ENCODE data around the gene DYNC2LI1. TPM values are rescaled to one million over a fixed set of nuclear protein-coding genes. Genes with fewer than 3 reads are reported as not detected.
"Not testable (repeated sequence)": the region's sequence is repeated elsewhere in the genome, so short reads cannot be mapped to it uniquely, and the experiment has no call there.

Gene DYNC2LI1
- total RNA-seq (ENCODE audit: low replicate concordance): 37.6 and 92.1 TPM in 2 replicates

DNA sequence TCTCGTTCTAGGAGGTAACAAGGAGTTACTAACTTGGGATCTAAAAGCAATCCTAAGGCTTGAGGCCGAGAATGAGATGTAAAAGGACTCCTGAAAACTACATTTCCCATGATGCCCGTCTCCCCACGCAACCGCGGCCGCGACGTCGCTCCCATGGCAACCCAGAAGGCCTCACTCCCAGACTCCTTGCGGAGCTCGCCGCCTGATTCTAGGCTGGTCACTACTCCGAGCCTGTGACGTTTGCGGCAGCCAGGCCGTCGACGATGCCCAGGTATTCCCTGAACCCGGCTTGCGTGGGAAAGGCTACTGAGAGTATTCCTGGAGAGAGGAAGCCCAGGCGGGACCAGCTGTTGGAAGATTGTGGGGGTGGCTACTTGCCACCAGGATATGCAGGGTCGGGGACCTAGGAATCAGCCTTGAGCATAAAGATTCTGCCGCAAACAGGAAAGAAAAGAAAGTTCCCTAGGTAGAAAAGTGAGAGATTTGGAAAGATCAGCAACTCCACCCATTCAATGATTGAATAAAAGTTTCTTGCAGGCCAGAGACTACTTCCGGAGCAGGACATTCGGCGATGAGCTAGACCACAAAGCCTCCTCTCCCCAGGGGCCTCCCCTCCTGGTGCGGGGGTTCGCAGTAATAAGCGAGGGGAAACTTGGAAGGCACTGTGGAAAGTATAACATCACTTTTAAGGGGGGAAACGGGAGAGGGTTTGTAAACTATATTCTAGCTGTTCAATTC is at the start of gene DYNC2LI1:
TSS of gene DYNC2LI1 (plus strand) at position 164 of the 738 bp plus-strand sequence. CDS start at position 264, 100 bp downstream.
- TF ChIP-seq, protein P1, sequence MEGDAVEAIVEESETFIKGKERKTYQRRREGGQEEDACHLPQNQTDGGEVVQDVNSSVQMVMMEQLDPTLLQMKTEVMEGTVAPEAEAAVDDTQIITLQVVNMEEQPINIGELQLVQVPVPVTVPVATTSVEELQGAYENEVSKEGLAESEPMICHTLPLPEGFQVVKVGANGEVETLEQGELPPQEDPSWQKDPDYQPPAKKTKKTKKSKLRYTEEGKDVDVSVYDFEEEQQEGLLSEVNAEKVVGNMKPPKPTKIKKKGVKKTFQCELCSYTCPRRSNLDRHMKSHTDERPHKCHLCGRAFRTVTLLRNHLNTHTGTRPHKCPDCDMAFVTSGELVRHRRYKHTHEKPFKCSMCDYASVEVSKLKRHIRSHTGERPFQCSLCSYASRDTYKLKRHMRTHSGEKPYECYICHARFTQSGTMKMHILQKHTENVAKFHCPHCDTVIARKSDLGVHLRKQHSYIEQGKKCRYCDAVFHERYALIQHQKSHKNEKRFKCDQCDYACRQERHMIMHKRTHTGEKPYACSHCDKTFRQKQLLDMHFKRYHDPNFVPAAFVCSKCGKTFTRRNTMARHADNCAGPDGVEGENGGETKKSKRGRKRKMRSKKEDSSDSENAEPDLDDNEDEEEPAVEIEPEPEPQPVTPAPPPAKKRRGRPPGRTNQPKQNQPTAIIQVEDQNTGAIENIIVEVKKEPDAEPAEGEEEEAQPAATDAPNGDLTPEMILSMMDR (IDR thresholded peaks at IDR 0.05): no peak
- TF ChIP-seq EZH2phosphoT487 (IDR thresholded peaks at IDR 0.05) (no peak), EZH2 (IDR thresholded peaks at IDR 0.05) (no peak)
- Mint-ChIP-seq H3K4me3 (peak within 1 kb of the TSS; percentile 96), H3K9me3 (no peaks in the 10 kb centered on the region)

GRCh38 chr2:43724728-43725526 is 48.9 kb upstream of the DYNC2LI1 start:
- DNase-seq (ENCODE audit: low spot score): no peak
- Histone ChIP-seq H3K4me2 (peak overlapping the region; percentile 21), H3K79me2 (ENCODE audit: low read depth) (no peaks in the 10 kb centered on the region), H3K27me3 (no peaks in the 10 kb centered on the region), H3F3A (ENCODE audit: low read depth) (no peaks in the 10 kb centered on the region), H4K20me1 (ENCODE audit: low read depth) (no peaks in the 10 kb centered on the region), H3K4me1 (peaks cover 6% of the 10 kb centered on the region), H3K9ac (no peak overlapping the region), H3K4me3 (no peak overlapping the region), H3K36me3 (no peaks in the 10 kb centered on the region), H3K27ac (no peak overlapping the region), H3K9me3 (ENCODE audit: low read depth) (no peaks in the 10 kb centered on the region), H2AFZ (replicated peaks) (peak overlapping the region; percentile 82)
- Mint-ChIP-seq H3K4me1 (peaks cover 5% of the 10 kb centered on the region), H3K4me3 (no peak overlapping the region), H3K27ac (no peak overlapping the region), H3K27me3 (ENCODE audit: insufficient read depth, low read depth) (peaks cover 2% of the 10 kb centered on the region), H3K9me3 (peaks cover 2% of the 10 kb centered on the region), H3K36me3 (no peaks in the 10 kb centered on the region)
- TF ChIP-seq EZH2phosphoT487 (IDR thresholded peaks at IDR 0.05) (no peak), EZH2 (IDR thresholded peaks at IDR 0.05) (no peak)
- TF ChIP-seq, protein P1 (IDR thresholded peaks at IDR 0.05): no peak

More for the DNA sequence above, at the start of gene DYNC2LI1:
- no peaks in the 10 kb centered on the region for H3K36me3 Mint-ChIP-seq
- no peak within 1 kb of the TSS for H3K27ac ChIP-seq
- peak within 1 kb of the TSS; percentile 69 for H3K4me3 ChIP-seq
- no peaks in the 10 kb centered on the region for H3K4me1 ChIP-seq
- H3K9me3 ChIP-seq (ENCODE audit: low read depth): no peaks in the 10 kb centered on the region
- peak; percentile 93 for DNase-seq (ENCODE audit: low spot score)
- H3K27me3 ChIP-seq: no peaks in the 10 kb centered on the region
- peak within 1 kb of the TSS; percentile 82 for H3K4me2 ChIP-seq
- no peaks in the 10 kb centered on the region for H3K27me3 Mint-ChIP-seq (ENCODE audit: insufficient read depth, low read depth)
- H3K27ac Mint-ChIP-seq: peak within 1 kb of the TSS; percentile 85
- peak within 1 kb of the TSS; percentile 44 for H3K9ac ChIP-seq
- H3K36me3 ChIP-seq: no peaks in the 10 kb centered on the region
- no peaks in the 10 kb centered on the region for H4K20me1 ChIP-seq (ENCODE audit: low read depth)
- H3F3A ChIP-seq (ENCODE audit: low read depth): peaks cover 4% of the 10 kb centered on the region
- H3K4me1 Mint-ChIP-seq: peaks cover 7% of the 10 kb centered on the region
- peak within 1 kb of the TSS; percentile 92 for H2AFZ ChIP-seq (replicated peaks)
- no peaks in the 10 kb centered on the region for H3K79me2 ChIP-seq (ENCODE audit: low read depth)

DNA sequence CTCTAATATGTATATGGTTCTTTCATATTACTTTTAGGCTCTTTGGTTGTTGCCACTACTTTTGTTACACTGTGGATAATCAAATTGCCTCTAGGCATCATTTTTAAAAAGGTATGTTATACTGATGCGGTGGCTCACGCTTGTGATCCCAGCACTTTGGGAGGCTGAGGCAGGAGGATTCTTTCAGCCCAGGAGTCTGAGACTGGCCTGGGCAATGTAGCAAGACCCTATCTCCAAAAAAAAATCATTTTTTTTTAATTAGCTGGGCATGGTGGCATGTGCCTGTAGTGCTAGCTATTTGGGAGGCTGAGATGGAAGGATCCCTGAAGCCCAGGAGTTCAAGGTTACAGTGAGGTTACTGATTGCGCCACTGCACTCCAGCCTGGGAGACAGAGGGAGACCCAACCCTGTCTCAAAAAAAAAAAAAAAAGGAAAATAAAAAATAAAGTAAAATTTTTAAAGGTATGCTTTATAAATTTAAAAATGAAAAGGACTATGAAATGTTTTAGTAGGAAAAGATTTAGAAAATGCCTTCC is 48.1 kb upstream of the DYNC2LI1 start:
- no peaks in the 10 kb centered on the region for H3K9me3 ChIP-seq (ENCODE audit: low read depth)
- Mint-ChIP-seq H3K36me3 (no peaks in the 10 kb centered on the region), H3K9me3 (peaks cover 2% of the 10 kb centered on the region), H3K27me3 (ENCODE audit: insufficient read depth, low read depth) (peaks cover 2% of the 10 kb centered on the region), H3K27ac (no peak overlapping the region), H3K4me1 (peaks cover 5% of the 10 kb centered on the region), H3K4me3 (no peak overlapping the region)
- no peak for DNase-seq (ENCODE audit: low spot score)
- TF ChIP-seq EZH2phosphoT487 (IDR thresholded peaks at IDR 0.05) (no peak), EZH2 (IDR thresholded peaks at IDR 0.05) (no peak)
- TF ChIP-seq, protein P1 (IDR thresholded peaks at IDR 0.05): no peak
- H3K9ac ChIP-seq: no peak overlapping the region
- H3F3A ChIP-seq (ENCODE audit: low read depth): no peaks in the 10 kb centered on the region
- H3K27me3 ChIP-seq: no peaks in the 10 kb centered on the region
- peaks cover 6% of the 10 kb centered on the region for H3K4me1 ChIP-seq
- H3K4me3 ChIP-seq: no peak overlapping the region
- no peaks in the 10 kb centered on the region for H3K79me2 ChIP-seq (ENCODE audit: low read depth)
- H2AFZ ChIP-seq (replicated peaks): peak overlapping the region; percentile 82
- no peak overlapping the region for H3K27ac ChIP-seq
- peak overlapping the region; percentile 21 for H3K4me2 ChIP-seq
- H3K36me3 ChIP-seq: no peaks in the 10 kb centered on the region
- H4K20me1 ChIP-seq (ENCODE audit: low read depth): no peaks in the 10 kb centered on the region

- H3K36me3 ChIP-seq; H3K27ac ChIP-seq; H2AFZ ChIP-seq (replicated peaks); H3K27me3 ChIP-seq; H3K79me2 ChIP-seq (ENCODE audit: low read depth); H3K4me1 Mint-ChIP-seq; H3K27me3 Mint-ChIP-seq (ENCODE audit: insufficient read depth, low read depth); H3K4me2 ChIP-seq; H4K20me1 ChIP-seq (ENCODE audit: low read depth); H3K4me3 ChIP-seq; H3K36me3 Mint-ChIP-seq; H3K4me3 Mint-ChIP-seq; H3K4me1 ChIP-seq; H3F3A ChIP-seq (ENCODE audit: low read depth); H3K9me3 Mint-ChIP-seq; H3K9me3 ChIP-seq (ENCODE audit: low read depth); H3K27ac Mint-ChIP-seq; H3K9ac ChIP-seq; DNase-seq (ENCODE audit: low spot score): not testable (repeated sequence)
These were observed 46.7 kb upstream of the DYNC2LI1 start for GRCh38 chr2:43726961-43727633.

Measured in neural progenitor cell (in vitro differentiated cells).